Thyroid gland (tissue), 4 donors: ENCODE results near the gene CA6.

ENCODE experiments used
- CTCF ChIP-seq, 6 experiments: fragments of 200-600 bp in 3 of 6; fragments of 450-650 bp in 3 of 6; sonication (generic) in 3 of 6; IDR thresholded peaks; one replicate each; pipeline ENCODE4 v1.5.1; 2016 to 2019; ENCODE audit warnings: antibody characterized with exemption in 6 of 6, mild to moderate bottlenecking in 2 of 6, inconsistent platforms in 1 of 6, moderate library complexity in 1 of 6
- POLR2A ChIP-seq, 2 donors: fragments of 450-650 bp; IDR thresholded peaks; one replicate each; pipeline ENCODE4 v1.6.1; 2017; ENCODE audit warnings: antibody characterized with exemption in 2 of 2, mild to moderate bottlenecking in 2 of 2, moderate library complexity in 1 of 2

- no peak for TF ChIP-seq CTCF (IDR thresholded peaks at IDR 0.05)
- TF ChIP-seq POLR2A (IDR thresholded peaks at IDR 0.05): no peak
Observed at GRCh38 chr1:8950309-8950708, 4.6 kb downstream of the CA6 start.
